Skin of body (tissue), 2 donors: ENCODE data around the gene DEFB124. TPM values are rescaled to one million over a fixed set of nuclear protein-coding genes. Genes with fewer than 3 reads are reported as not detected.
"Not testable (repeated sequence)": the region's sequence is repeated elsewhere in the genome, so short reads cannot be mapped to it uniquely, and the experiment has no call there.

Experiments
- DNase-seq: peaks from one replicate; lab custom pipeline; 2025; lab: John Stamatoyannopoulos, UW
- total RNA-seq: library from RNA; depleted of rRNA; stranded (reverse); fragments of >200 nt; gene quantifications from one replicate; pipeline ENCODE4 v1.2.3, GENCODE V29; 2014

Gene DEFB124, protein sequence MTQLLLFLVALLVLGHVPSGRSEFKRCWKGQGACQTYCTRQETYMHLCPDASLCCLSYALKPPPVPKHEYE
- not detected for total RNA-seq

DNA sequence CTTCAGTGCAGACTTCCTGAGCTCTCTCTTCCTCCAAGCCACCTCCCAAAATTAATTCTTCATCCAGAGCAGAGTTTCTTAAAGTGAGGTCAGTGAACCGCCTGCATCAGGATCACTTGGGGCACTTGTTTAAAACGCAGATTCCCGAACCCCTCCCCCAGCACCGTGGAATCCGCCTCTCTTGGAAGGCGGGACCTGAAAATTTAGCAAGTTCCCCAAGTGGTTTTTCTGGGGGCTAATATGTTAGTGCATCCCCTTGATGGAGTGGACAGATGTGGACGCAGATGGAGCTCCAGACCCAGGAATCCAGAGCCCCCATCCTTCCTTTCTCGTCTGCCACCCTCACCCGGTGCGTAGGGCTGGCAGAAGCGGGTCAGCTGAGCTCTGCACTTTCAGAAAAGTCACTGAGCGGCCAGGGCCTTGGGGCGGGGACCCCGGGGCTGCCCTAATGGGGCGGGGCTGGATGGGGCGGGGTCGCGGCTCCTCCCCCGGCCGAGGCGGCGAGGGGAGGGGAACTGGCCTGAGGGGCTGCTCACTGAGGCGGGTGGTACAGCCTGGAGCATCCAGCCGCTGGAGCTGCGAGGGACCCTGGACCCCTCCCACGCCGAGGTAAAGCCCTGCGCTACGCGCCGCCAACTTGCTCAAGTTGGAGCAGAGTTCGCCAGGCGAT lies at the start of gene DEFB124, which contains the start of gene REM1:
Gene DEFB124, minus strand, starts transcription at position 370 of the 670 bp plus-strand sequence. CDS start 2,114 bp downstream, outside the sequence.
Gene REM1, plus strand, starts transcription at position 531 of the 670 bp plus-strand sequence. CDS start 1,158 bp downstream, outside the sequence.
- no peak for DNase-seq

DNA sequence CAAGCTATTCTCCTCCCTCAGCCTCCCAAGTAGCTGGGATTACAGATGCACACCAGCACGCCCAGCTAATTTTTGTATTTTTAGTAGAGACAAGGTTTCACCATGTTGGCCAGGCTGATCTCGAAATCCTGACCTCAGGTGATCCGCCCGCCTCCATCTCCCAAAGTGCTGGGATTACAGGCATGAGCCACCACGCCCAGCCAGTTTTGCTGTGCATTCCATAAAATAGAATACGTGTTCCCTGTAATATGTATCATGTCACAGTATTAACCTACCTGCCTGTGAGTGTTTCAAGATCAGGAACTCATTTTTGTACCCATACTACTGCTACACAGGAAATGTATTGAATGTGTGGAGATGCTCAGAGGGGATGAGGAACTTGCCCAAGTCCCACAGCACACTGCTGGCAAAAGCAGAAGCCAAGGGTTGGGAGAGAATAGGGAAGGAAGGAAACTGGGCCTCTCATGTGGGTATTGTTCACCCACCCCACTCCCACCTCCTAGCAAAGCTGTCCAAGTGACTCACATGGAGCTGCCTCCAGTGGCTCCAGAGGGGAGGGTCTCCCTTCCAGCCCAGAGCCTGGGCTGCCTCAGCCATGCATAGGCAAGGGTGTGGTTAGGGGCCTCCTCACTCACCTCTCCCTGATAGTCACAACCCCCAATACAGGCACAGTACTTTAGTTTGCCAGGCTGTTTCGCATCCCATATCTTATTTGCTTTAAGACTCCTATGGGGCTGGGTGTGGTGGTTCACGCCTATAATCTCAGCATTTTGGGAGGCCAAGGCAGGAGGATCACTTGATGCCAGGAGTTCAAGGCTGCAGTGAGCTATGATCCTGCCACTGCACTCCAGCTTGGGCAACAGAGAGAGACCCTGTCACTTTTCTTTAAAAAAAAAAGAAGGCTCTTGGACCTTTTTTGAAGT lies 48.7 kb upstream of the DEFB124 start:
- no peak for DNase-seq

DNA sequence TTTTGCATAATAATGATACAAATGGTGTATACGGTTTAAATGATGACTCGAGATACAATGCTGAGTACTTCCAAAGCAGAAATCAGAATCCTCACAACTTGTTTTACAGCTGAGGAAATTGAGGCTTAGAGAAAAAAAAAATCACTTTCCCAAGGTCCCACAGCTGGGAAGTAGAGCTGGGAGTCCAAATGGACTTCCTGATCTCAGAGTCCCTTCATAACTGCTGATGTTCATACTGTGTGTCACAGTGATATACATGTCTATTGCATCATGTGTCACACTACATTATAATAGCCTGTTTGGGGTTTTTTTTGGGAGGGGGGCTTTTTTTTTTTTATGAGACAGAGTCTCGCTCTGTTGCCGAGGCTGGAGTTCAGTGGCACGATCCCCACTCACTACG lies 47.8 kb upstream of the DEFB124 start:
- DNase-seq = no peak

DNA sequence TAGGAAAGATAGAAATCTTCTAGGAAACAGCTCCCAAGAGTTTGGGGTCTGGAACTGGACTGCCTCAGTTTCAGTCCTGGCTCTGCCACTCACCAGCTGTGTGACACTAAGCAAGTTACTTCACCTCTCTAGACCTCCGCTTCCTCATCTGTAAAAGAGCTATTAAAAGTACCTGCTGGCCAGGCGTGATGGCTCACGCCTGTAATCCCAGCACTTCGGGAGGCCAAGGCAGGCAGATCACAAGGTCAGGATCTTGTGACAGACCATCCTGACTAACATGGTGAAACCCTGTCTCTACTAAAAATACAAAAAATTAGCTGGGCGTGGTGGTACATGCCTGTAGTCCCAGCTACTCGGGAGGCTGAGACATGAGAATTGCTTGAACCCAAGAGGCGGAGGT lies 46.3 kb upstream of the DEFB124 start:
- not testable (repeated sequence) for DNase-seq

DNA sequence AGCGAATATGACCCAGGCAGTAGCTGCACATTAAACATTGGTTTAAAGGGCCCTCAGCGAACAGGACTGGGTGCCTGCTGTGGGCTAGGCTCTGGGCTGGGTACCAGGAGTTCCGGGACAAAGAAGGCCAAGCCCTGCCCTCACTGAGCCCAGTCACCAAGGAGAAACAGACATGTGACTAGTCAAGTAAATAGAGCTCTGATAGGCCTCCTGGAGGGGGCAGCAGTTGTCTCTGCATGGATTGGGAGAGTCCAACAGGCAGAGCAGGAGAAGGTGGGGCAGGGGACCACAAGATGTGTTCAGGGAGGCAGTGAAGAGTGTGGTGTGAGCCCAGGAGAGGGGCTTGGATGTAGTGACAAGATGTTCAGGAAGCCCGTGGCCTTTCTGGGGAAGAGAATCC lies 42.4 kb upstream of the DEFB124 start:
- DNase-seq = no peak

DNA sequence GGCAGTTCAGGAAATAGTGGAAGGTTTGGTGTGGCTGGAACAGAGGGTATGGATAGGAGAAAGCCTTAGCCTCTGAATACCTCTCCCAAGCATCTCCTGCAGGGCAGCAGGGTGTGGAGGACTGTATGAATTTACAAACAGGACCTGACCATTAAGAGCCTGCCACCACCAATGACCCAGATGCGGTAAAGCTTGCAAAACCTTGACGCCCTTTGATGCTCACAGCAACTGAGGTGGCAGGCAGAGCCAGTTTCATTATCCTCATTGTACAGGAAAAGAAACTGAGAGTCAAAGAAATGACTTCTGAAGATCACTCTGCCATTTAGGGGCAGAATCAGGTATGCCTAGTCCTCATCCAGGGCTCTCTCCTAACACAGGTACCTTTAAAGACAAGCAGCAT lies 41.7 kb upstream of the DEFB124 start:
- no peak for DNase-seq

DNA sequence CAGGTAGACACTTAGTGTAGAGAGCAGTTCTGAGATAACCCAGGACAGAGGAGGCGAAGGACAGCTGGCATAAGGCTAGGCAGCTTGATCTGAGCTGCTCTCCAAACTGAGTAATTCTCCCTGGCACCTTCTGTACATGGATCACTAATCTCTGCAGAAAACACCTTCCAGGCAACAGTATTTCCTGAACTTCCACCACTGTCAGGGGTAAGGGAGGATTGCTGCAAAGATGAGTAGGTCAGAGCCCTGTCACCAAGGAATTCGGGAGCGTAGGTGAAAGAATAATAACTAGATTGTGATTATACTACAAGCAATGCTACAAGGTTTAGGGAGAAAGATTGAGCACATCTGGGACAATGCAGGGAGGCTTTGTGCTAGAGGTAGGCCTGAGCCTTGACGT lies 41.2 kb upstream of the DEFB124 start:
- DNase-seq = no peak

DNA sequence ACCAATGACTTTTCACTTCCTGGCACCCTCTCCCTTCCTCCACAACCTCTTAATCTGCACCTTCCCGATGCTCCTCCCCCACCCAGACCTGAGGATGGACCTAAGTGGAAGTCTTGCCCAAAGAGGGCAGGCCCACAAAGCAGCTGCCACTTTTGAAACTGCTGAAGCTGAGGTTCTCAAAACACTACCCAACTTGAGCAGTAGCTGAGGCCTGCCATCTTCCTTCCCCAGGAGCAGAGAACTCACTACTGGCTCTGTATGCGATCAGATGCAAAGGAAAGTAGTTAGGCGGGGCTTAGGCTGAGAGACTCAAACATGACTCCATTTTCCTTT lies 40.8 kb upstream of the DEFB124 start:
- DNase-seq = no peak

DNA sequence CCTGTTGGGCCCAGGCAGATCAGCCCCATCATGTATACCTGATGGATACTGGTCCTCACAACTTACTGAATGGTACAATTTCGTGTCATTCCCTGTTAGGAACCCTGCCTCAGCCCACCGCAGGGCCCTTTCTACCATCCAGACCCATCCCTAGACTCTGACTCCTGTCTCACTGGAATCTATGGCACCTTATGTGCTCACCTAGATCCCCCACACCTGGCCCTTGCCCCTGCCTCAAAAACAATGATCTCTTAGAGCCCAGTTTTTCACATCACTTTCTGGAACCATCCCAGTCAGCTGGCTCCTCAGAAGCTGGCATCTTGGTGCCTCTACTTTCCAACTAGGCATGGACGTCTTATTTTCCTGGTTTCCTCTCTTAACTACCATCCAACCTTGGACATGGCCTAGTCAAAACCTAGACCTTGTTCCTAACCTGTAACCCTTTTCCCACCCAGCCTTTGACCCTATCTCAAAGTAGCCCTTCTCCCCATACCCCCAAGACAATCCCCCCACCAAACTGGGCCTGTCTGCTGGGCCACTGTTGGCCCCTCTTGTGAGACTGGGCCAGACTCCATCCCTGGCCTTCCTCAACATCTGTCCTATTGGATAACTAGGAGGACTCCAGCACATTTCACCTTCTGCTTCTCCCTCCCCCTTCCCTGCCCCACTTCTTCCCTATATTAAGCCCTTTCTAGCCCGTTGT lies 40.3 kb upstream of the DEFB124 start:
- no peak for DNase-seq

DNA sequence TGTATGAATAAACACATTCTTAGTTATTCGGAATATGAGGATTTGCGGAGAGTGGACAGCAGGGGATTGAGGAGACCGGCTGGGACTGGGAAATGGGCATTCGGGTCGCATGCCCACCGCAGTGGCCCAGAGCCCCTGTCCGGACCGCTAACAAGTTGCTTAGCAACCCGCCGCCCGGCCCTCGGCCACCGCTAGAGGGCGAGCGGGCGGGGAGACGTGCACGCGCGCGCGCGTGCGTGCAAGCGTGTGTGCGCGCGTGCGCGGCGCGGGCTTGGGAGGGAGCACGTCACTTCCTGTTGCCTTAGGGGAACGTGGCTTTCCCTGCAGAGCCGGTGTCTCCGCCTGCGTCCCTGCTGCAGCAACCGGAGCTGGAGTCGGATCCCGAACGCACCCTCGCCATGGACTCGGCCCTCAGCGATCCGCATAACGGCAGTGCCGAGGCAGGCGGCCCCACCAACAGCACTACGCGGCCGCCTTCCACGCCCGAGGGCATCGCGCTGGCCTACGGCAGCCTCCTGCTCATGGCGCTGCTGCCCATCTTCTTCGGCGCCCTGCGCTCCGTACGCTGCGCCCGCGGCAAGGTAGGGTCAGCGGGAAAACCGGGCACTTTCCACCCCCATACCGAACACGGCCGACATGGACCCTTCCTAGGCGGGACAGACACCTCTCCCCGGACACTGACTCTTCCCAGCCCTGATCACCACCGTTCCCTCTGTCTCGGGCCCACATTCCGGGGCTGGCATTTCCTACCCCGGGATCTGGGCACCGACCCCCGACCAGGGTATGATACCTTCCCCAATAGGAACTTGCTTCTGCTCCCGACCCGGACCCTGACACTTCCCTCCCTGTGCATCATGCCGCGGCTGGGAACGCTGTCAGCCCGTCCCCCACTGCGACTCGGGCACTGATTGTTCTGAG lies 39.5 kb upstream of the DEFB124 start, which contains the start of gene HM13:
Gene HM13, plus strand, starts transcription at position 289 of the 918 bp plus-strand sequence. Its CDS starts 110 bp downstream, at position 399.
- DNase-seq = peak; percentile 97

DNA sequence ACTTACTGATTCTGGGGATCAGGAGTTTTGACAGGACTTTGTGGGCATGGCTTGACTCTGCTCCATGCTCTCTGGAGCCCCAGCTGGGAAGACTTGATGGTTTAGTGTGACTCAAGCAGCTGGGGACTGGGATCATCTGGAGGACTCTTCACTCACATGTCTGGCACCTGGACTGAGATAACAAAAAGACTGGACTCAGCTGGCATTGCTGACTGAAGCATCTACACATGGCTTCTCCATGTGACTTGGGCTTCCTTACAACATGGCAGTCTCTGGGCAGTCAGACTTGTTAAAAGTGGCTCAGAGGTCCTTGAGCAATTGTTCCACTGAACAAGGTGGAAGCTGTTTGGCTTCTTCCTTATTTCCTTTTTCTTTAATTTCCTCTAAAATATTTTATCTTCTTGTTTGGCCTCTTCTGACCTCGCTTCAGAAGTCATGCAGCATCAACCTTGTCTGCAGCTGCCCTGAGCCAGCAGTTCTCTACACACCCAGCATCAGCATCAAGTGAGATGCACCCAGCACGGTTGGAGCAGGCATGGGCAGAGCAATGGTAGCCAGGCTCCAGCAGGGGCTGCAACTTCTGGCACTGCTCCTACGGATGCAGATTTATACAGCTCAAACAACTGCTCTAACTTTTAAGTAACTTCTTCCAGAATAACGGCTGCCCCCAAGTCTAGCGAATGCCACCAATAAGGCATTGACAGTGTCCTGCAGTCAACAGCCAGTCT lies 33.8 kb upstream of the DEFB124 start:
- DNase-seq = no peak

DNA sequence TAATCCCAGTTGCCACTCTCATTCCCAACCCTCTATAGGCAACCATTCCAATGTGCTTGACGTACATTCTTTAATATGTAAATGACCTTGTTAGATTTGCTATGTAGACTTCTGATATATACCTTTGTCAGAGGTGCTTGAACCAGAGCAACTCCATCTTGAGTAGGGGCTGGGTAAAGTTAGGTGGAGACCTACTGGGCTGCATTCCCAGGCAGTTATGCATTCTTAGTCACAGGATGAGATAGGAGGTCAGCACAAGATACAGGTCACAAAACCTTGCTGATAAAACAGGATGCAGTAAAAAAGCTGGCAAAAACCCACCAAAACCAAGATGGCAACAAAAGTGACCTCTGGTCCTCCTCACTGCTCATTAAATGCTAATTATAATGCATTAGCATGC lies 31.0 kb upstream of the DEFB124 start:
- no peak for DNase-seq

DNA sequence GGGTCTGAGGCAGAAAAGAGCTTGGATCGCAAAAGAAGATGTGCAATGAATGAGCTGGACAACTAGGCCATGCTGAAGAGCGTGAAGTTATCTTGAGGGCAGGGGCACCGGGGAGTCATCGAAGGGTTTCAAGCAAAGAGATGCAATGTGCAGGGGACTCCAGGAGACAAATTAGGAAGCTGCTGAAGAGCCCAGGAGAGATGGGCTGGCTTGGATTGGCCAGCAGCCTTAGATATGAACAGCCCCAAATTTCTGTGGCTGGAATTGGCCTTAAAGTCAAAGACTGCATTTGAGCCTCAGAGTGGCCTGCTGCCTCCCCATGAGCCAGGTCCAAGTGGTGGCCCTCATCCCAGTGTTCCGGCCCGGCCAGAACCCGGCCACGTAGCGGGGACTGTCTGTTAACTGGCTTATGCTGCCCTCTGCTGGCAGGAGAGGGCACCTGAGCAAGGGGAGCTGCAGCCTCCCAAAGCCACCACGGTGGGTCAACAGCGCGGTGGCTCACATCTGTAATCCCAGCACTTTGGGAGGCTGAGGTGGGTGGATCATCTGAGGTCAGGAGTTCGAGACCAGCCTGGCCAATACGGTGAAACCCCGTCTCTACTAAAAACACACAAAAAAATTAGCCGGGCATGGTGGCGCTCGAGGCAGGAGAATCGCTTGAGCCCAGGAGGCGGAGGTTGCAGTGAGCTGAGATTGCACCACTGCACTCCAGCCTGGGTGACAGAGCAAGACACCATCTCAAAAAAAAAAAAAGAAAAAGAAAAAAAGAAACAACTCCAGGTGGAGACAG lies 28.2 kb upstream of the DEFB124 start:
- DNase-seq = peak; percentile 24

DNA sequence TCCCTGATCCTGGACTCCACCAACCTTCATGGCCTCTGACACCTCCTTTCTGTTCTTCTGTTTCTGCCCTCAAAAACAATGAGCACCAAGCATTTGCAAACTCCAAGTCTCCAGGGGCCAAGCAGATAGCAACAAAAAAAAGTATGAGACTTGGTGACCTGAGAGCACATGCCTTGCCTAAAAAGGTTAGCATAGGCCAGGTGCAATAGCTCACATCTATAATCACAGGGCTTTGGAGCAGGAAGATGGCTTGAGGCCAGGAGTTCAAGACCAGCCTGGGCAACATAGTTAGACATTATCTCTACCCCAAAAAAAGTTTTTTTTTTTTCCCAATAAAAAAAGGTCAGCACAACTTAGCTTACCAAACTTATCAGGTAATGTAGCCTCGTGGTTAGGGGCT lies 25.6 kb upstream of the DEFB124 start:
- DNase-seq = no peak

DNA sequence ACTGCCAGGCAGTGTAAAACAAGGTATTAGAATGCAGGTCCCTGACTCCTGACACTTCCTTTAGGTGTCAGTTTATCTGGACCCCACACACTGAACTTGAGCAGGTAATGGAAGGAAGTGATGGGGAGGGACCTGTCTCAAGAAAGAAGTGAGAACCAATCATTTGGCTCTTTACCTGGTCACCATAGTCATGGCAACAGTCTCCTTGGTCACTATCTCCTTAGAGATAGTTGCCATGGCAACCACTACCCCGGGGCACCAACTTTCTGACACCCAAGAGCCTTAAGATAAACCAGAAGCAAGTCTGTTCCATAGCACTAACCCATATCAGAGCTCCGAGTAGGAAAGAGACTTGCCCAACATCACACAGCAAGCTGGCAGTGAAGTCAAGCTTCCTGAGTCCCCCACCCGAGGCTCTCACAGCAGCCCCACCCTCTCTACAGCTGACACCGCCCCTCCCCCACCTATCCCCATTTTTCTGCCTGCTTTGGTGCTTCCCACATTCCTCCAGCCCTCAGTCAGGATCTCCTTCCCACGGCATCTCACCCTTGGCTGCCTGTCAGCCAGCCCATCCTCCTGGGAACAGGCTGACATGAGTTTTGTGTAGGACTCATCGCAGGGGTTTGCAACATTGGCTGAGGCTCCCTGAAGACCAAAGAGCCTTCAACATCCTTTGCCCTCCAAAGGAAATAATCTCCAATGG lies 23.1 kb upstream of the DEFB124 start:
- no peak for DNase-seq

DNA sequence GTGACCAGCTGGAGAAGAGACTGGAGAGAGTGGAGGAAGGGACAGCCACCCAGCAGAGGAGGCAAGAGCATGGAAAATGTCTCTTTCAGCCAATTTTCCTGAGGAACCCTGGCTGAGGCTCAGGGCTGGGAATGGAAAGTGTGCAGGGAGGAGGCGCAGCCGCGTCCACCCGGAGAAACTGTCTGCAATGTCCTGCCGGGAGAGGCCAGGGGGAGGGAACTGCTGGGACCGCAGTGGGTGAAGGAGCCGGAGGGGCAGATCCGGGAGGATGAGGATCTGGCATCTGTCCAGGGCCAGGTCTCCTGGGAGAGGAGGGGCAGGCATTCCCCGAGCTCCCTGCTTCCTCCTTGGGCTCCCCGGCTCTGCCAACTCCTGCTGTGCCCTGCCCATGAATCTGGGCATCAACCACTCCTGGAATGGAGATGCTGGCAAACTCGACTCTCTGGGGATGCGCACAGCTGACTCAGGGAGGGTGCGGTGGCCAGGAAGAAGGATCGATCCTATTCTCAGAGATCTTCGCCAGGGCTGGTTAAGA lies 21.9 kb upstream of the DEFB124 start:
- DNase-seq = peak; percentile 77

DNA sequence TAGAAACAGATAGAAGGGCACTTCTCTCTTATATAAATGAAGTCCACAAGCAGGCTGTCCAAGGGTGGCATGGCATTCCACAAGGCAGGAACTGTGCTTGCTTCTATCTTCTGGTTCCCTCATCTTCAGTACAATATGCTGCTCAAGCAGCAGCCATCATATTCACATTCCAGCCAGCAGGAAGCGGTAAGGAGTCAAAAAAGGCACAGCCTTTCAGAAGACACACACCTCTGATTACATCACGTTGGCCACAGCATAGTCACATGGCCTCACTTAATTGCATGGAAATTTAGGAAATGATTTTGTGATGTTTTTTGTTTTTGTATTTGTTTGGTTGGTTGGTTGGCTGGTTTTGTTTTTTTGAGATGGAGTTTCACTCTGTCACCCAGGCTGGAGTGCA lies 19.2 kb upstream of the DEFB124 start:
- DNase-seq = no peak

DNA sequence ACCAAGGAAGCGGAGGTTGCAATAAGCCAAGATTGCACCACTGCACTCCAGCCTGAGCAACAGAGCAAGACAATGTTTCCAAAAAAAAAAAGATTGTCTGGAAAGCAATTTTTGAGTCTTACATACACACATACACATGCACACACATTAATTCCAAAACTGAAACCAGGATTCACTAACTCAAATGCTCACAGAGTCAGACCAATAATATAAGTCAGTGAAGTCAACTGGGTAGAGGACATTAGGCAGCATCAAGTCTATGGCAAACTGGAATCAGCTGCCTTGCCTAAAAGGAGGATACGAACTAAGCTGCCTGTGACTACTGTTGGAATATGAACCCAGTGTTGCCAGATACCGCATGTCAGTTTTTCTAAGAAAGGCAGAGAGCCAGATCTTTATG lies 15.8 kb upstream of the DEFB124 start:
- DNase-seq = no peak
